Anterior cingulate cortex (tissue), 58 donors: ENCODE measurements around the gene SRPK2.
"Not testable (repeated sequence)": the region's sequence is repeated elsewhere in the genome, so short reads cannot be mapped to it uniquely, and the experiment has no call there.

Source experiments
- DNase-seq, 58 donors: peaks; one replicate each; lab custom pipeline; 2025; lab: John Stamatoyannopoulos, UW

The SRPK2 gene

DNA sequence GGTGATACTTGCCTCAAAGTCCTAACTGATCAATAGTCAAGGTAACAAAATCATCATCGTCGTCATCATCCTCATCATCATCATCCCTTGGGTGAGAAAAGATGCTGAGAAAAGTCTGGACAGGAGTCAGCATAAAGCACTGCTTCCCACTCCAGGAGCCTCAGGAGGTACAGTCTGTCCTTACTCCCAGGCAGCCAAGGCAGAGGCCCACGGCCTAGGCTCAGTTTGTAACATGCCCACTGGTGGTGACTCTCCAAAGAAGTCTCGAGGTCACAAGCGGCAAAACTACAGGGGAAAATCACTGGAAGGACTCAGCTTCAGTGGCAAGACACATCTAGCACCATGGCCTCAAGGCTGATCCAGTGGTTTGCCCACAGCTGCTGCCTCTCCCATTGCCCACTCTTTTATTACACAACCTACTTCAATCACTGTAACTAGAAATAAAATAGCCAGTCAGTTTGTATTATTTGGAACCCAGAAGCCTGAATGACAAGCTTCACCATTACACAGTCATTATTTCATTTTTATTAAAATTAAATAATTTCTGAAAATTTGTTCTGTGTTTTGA lies 150.4 kb downstream of the SRPK2 start:
- no peak for DNase-seq

DNA sequence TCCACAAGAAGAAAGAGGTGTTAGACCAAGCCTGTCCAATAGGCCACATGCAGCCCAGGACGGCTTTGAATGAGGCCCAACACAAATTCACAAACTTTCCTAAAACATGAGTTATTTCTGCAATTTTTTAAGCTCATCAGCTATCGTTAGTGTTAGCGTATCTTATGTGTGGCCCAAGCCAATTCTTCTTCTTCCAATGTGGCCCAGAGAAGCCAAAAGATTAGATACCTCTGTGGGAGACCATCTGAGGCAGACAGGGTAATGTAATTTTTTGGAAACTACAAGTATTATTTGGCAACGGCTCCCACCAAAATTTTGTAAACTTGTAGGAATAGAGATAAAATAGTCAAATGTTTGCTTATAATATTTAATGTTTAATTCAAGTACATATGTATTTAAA lies 153.8 kb downstream of the SRPK2 start:
- no peak for DNase-seq

DNA sequence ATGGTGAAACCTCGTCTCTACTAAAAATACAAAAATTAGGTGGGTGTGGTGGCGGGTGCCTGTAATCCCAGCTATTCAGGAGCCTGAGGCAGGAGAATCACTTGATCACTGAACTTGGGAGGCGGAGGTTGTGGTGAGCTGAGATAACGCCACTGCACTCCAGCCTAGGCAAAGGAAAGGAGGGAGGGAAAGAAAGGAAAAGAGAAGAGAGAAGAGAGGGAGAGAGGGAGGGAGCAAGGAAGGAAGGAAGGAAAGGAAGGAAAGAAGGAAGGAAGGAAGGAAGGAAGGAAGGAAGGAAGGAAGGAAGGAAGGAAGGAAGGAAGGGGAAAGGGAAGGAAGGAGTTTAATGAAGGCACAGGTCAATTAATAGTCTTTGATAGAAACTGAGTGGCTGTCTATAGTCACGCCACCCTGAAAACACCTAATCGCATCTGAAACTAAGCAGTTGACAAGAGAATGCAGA lies 155.9 kb downstream of the SRPK2 start:
- not testable (repeated sequence) for DNase-seq

DNA sequence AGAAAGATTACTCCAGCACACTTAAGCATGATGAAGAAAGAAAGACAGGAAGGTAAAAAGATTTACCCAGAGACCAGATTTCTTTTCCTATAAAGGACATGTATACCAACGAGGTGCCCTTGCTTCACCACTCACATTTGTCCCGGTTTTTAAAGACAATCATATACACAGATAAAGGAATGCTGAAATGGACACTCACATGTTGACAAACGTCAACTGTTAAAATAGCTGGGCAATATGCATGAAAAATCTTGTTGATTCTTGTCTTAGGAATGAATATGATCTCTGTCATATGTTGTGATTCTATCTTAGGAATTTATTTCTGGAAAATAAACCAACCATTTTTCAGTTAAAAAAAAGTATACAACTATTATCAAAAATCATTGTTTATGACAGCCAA lies 158.2 kb downstream of the SRPK2 start:
- DNase-seq, result no peak

DNA sequence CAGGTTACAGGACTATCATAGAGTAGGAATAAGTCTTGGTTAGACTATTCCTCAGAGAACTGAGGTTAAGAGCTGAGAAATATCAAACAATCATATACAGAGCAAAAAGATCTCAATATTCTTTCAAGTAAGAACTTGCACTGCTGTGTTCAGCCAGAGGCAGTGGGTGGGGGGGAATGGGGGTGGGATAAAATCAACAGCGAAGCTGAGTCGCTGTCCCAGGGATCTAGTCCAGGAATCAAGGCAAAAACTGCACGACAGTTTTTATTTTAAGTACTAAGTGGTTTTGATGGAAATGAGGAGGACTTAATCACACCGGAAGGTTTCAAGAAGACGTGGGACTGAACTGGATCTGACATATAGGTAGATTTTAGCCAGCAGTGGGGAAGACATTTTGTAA lies 159.1 kb downstream of the SRPK2 start:
- no peak for DNase-seq

DNA sequence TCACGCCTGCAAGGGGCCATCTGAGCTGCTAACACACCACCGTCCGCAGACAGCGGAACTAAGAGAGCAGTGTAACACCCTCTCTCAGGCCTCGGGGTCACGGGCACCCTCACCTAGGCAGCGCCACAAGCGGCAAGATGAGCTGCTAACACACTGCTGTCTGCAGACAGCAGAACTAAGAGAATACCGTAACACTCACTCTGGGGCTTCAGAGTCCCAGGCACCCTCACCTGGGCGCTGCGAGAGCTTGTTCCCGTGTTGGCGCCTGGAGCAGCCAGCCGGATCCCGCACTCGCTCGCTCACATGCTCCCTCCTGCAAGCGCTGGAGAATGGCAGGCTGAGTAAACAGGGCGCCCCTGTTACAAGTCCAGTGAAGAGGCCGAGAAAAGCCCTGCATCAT lies 160.2 kb downstream of the SRPK2 start:
- DNase-seq, result no peak

DNA sequence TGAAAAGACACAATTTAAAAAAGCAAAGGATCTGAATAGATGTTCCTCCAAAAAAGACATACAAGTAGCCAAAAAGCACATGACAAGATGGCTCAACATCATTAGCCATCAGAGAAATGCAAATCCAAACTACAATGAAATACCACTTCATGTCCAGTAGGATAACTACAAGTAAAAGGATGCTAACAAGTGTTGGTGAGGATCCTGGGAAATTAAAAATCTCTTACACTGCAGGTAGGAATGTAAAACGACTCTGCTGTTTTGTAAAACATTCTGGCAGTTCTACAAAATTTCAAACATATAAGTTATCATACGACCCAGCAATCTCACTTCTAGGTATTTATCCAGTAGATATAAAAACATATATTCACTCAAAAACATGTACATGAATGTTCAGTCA lies 161.3 kb downstream of the SRPK2 start:
- no peak for DNase-seq

DNA sequence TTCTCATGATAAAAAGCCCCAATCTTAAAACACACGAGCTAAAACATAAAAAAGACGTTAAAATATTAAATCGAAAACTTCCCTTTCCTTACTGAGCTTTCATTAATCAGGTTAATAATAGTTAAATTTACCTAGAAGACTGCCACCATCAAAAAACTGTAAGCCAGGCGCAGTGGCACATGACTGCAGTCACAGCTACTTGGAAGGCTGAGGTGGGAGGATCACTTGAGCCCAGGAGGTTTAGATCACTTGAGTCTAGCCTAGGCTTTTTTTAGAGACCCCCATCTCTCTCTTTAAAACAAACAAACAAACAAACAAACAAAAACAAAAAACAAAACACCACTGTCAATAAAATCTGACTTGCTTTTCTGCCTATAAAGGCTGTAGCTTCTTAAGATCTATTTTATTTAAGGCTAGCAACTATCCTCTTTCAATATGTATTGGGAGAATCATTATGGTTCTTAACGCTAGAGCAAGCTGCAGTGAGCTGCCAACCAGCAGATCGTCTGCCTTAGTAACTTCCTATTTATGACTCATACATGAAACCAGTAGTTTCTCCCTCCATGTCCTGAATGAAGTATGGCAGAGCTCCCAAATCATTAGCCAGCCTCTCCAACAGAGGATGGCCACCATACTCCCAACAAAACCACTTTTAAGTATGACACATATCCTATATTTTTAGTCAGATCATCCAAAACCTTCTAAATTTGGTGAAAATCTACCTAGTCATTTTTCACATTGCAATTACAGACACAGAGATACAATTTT lies 163.7 kb downstream of the SRPK2 start:
- DNase-seq, result peak in 2 of 58 donors; percentile 8 to 28

DNA sequence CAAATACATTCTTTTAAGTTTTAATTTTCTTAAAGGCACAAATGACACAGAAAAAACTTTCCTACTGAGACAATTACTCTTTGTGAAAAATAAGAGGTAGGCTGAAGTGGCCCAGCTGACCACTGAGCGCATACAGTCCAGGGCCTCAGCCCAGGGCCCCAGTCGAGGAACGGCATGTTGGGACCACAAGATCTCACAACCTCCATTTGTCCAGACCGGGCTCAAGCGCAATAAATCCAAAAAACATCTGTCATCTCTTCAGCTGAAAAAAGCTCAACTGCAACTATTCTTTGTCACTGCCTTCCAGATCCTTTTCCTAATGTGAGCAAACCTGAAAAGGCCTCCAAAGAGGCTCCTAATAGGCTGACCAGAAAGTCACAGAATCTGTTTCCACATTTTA lies 165.8 kb downstream of the SRPK2 start:
- no peak for DNase-seq

DNA sequence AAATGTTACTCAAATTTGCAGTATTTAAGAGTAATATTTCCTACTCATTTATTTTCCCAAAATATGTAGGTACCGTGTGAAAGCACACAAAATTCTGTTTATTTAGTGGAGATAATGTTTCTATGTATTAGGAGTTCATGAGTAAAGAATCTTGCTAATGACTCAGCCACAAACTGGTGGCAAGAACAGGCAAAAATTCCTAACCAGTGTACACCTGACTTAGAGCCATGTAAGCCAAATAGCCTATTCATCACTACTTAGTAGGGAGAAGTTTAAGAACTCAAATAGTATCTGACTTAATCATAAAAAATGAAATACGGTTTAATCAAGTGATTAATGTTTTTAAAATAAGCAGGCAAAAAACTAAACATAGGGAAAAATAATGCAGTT lies 169.0 kb downstream of the SRPK2 start:
- DNase-seq, result no peak

DNA sequence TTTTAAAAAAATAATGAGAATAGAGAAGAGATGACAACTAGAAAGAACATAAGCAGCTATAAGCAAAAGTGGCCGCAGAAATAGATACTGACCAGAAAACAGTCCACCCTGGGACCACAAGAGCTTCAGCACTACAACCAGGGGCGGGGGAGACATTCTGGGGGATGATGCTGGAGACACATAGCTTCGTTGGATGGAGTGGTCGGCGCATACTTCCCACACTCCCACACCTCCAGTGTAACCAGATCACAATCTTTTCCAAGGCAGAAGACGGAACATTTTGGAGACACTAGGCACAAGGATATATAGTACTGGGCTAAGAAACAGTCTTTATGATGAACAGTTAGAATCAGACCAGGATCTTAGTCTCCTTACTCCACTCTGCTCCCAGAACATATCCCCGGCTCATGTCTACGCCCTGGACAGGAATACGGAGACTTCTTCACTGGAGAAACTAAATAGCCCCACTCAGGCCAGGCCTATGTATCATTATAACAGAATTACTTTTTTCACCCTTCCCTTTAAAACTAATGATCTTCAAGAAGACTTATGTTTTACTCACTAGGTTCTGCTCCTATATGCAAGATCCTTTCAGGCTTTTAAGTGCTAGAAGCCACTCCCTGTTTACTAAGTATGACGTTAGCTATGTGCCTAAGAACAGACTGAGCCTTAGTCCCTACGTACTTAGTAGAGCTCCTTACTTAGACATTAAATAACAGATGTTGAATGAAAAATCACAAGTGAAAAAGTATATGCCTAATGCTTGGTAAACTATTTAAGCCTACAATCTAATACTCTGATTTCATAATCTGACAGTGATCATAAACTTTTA lies 169.6 kb downstream of the SRPK2 start:
- no peak for DNase-seq

DNA sequence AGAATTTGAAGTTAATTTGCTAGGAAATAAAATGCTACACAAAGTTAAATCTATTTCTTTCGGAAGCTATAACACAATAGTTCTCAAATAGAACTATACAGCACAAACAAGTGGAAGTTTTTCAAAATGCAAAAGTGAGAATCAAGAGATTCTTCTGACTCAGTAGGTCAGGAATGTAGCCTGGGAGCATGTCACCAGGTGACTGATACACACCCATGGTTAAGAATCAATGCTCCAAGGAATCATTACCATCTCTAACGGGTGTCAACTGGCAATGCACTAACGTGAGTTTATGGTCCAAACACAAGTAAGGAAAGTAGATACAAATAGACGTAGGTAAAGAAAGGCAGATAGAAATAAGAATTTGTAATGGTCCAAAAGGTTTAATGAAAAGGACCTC lies 170.5 kb downstream of the SRPK2 start:
- DNase-seq, result no peak

DNA sequence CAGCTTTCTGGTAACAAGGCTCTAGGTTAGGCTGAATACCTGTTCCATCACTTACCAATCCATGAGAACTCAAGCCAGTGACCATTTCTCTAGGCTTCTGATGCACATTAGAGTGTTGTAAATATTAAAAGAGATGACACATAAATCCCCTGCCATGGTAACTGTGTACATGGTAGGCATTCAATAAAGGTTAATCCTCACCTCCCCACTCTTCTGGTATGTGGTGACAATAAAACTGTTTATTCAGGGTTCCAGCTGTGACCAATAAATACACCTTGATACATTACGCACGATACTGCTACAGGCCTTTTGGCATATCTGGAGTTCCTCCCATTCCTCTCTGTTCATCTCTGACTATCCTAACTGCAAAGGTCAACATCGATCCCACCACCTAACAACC lies 171.9 kb downstream of the SRPK2 start:
- DNase-seq, result no peak

DNA sequence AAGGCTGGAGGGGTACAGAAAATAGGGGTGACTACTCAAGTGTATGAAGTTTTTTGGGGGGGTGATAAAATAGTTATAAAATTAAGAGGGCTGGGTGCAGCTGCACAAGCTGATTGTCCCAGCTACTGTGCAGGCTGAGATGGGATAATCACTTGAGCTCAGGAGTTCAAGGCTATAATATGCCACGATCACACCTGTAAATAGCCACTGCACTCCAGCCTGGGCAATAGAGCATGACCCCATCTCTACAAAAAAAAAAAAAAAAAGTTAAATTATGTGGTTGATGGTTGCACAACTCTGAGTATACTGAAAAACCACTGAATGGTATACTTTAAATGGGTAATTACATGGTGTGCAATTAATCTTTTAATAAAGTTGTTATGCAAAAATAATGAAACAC lies 172.9 kb downstream of the SRPK2 start:
- DNase-seq, result no peak

DNA sequence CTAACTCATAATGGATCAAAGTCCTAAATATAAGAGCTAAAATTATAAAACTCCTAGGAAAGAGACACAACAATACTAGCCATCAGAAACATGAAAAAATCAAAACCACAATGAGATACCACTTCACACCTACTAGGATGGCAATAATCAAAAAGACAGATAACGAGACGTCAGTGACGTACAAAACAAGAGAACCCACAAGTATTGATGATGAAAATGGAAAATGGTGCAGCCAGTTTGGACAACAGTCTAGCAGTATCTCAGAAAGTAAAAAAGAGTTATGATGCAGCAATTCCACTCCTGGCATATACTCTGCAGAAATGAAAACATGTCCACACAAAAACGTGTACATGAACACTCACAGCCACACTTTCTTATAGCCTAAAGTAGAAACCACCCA lies 173.5 kb downstream of the SRPK2 start:
- no peak for DNase-seq

DNA sequence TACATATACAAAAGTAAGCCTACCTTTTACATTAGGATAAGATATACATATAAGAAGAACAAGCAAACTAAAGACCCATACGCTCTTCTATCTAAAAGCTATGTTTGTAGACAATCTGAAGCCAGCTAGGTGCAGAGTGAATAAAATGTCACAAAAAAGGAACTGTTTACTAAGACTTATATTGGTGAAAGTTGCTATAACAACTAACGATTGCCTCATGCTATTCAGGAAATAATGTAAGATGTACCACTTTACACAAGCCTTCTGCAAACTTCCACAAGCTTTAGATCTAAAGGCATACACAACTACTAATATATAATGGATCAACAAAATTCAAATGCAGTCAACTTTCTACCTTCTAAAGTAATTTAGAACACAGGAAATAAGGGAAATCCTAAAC lies 175.1 kb downstream of the SRPK2 start:
- no peak for DNase-seq

DNA sequence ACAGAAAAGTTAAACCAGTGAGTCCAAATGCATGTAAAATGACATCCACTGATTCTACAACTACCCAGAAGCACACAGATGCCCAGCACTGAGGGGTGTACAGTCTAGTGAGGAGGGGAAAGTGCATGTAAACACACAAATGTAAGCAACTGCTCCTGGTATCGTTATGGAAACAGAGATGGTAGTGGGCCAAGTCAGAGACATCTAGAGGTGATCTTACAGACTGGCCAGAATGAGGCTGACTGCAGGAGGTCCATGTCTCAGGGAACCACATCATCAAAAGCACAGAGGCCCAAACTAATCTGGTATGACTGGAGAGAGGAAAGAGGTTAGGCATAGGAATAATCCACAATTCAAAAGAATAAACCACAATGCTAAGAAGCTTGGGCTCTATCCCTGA lies 176.5 kb downstream of the SRPK2 start:
- no peak for DNase-seq

DNA sequence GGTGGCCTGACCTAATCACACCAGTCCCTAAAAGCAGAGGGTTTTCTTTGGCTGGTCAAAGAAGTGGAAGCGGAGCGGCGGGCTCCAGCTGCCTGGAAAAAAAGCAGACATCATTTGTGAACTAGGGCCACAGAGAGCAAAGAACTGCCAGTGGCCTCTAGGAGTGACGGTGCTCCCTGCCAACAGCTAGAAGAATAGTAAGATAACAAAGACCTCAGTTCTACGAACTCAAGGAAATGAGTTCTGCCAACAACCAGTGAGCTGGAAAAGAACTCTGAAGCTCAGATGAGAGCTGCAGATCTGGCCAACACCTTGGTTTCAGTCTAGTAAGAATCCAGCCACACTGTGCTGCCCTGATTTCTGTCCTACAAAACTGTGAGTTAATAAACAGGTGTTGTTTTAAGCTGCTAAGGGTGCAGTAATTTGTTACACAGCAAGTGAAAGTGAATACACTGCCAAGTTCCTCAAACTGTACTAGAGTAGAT lies 178.0 kb downstream of the SRPK2 start:
- DNase-seq, result peak in 14 of 58 donors; percentile 16 to 62 (median 34)

DNA sequence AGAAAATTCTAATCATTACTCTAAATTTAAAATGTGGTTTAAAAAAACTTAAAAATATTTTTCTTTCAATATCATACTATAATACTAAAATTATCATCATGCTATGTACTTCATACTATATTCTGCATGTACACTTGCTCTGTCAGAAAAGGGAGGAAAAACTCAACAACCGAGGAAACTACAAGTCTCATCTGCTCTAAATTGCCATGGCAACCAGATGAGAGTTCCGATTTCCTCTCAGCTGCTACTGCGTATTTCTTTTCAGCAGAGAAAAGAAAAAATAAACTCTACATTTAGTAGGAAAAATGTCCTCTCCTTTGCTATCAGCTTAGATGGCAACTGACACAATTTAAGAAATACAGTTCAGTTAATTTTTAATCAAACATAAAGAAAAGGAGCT lies 178.9 kb downstream of the SRPK2 start:
- peak in 3 of 58 donors; percentile 11 to 29 (median 22) for DNase-seq

DNA sequence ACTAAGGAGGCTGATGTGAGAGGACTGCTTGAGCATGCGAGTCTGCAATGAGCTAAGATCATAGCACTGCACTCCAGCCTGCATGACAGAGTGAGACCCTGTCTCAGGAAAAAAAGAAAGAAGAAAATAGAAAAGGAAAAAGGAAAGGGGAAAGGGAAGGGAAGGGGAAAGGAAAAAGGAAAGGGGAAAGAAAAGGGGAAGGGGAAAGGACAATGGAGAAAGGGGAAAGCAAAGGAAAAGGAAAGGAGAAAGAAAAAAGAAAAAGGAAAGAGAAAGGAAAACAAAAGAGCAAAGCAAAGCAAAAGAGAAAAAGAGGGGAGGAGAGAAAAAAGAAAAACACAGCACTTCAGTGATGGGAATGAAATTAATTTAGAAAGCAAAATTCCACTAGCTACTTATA lies 179.3 kb downstream of the SRPK2 start:
- DNase-seq, result no peak

DNA sequence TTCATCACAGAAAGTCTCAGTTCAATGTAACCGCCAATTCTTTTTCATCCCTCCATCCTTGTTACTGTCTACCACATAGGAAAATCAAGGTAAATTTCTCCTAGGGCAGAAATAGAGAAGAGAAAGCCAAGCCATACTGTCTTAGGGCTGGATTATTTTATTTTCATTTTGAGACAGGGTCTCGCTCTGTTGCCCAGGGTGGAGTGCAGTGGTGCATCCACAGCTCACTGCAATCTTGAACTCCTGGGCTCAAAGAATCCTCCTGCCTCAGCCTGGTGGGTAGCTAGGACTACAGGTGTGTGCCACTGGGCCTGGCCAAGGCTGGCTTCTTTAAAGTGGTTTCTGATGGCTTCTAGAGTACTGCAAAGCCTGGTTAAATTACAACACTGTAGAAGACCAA lies 181.7 kb downstream of the SRPK2 start:
- no peak for DNase-seq
